H1 (cell line): ENCODE measurements around the gene PTPRT. TPM values are rescaled to one million over a fixed set of nuclear protein-coding genes. Genes with fewer than 3 reads are reported as not detected.

Experiments
- CTCF ChIA-PET: fragments of 300-600 bp; sonication (Branson Sonifier 250); formaldehyde crosslinking; loops from one replicate; lab custom pipeline; 2021; ENCODE audit not compliant: partially characterized antibody; lab: Charles Lee
- POLR2A ChIA-PET: fragments of 300-600 bp; sonication (Branson Sonifier 250); formaldehyde crosslinking; loops from one replicate; lab custom pipeline; 2021; ENCODE audit warnings: inconsistent platforms; ENCODE audit not compliant: partially characterized antibody; lab: Charles Lee
- DNase-seq, 2 experiments: peaks; one replicate each; pipeline versions ENCODE4 v3.0.0 to v3.0.0-alpha.2; 2010 to 2022; ENCODE audit warnings: low spot score in 2 of 2, low read depth in 1 of 2, mixed read lengths in 1 of 2
- FAIRE-seq: peaks from 2 replicates; lab custom pipeline; 2011; peaks lifted over from hg19 to GRCh38; lab: Jason Lieb, UNC
- H2AFZ ChIP-seq: 2 replicates; pipeline ENCODE4 v1.8.1; 2012; ENCODE audit warnings: low read length, inconsistent platforms
- H2AK5ac ChIP-seq: 2 replicates; pipeline ENCODE4 v1.6.1; 2013; ENCODE audit warnings: low read depth, low read length
- H2BK120ac ChIP-seq: replicated peaks from 2 replicates; pipeline ENCODE3; 2013; ENCODE audit warnings: low read depth, low read length, inconsistent platforms
- H2BK12ac ChIP-seq: 2 replicates; pipeline ENCODE4 v1.6.1; 2013; ENCODE audit warnings: low read depth, low read length
- H2BK15ac ChIP-seq: 2 replicates; pipeline ENCODE4 v1.6.1; 2013; ENCODE audit warnings: low read length
- H2BK20ac ChIP-seq: 2 replicates; pipeline ENCODE4 v1.6.1; 2013; ENCODE audit warnings: low read length
- H2BK5ac ChIP-seq: 2 replicates; pipeline ENCODE4 v1.6.1; 2013; ENCODE audit warnings: low read depth, low read length
- H3K14ac ChIP-seq: 2 replicates; pipeline ENCODE4 v1.6.1; 2013; ENCODE audit warnings: inconsistent platforms; ENCODE audit not compliant: insufficient read length
- H3K18ac ChIP-seq: 2 replicates; pipeline ENCODE4 v1.6.1; 2013; ENCODE audit warnings: low read length; ENCODE audit errors: extremely low read depth
- H3K23ac ChIP-seq: 2 replicates; pipeline ENCODE4 v1.6.1; 2013; ENCODE audit warnings: inconsistent platforms; ENCODE audit not compliant: insufficient read length
- H3K23me2 ChIP-seq: 2 replicates; pipeline ENCODE4 v1.6.1; 2013; ENCODE audit warnings: low read depth, low read length
- H3K27ac ChIP-seq: 2 replicates; pipeline ENCODE4 v1.6.1; 2011; ENCODE audit warnings: low read depth, low read length, inconsistent platforms
- H3K27me3 ChIP-seq, 4 experiments: replicated peaks in 1 of 4; 1 replicate in 1 of 4; 2 replicates in 3 of 4; pipeline versions ENCODE4 v1.6.1 to v1.8.1; 2011 to 2013; ENCODE audit warnings: low read length in 3 of 4, mild to moderate bottlenecking in 3 of 4, inconsistent platforms in 2 of 4, mixed read lengths in 2 of 4, moderate library complexity in 1 of 4; ENCODE audit not compliant: control insufficient read depth in 3 of 4, insufficient read depth in 3 of 4; ENCODE audit errors: extremely low read depth in 1 of 4
- H3K36me3 ChIP-seq, 4 experiments: 2 replicates each; pipeline versions ENCODE4 v1.6.1 to v1.8.1; 2011 to 2013; ENCODE audit warnings: mild to moderate bottlenecking in 4 of 4, low read length in 3 of 4, moderate library complexity in 2 of 4, control low read depth in 1 of 4, inconsistent platforms in 1 of 4; ENCODE audit not compliant: insufficient read depth in 4 of 4, control insufficient read depth in 2 of 4
- H3K4ac ChIP-seq: replicated peaks from 2 replicates; pipeline ENCODE3; 2013; ENCODE audit warnings: low read length, low read depth, mixed read lengths, inconsistent platforms; ENCODE audit not compliant: insufficient read length
- H3K4me1 ChIP-seq, 4 experiments: replicated peaks in 1 of 4; 1 replicate in 1 of 4; 2 replicates in 3 of 4; pipeline versions ENCODE4 v1.6.1 to v1.8.1; 2011 to 2013; ENCODE audit warnings: low read length in 3 of 4, inconsistent platforms in 2 of 4, mixed read lengths in 1 of 4; ENCODE audit not compliant: insufficient read depth in 4 of 4, control insufficient read depth in 3 of 4
- H3K4me2 ChIP-seq, 2 experiments: 2 replicates each; pipeline versions ENCODE4 v1.6.1 to v1.8.1; 2011 to 2013; ENCODE audit warnings: low read depth in 2 of 2, low read length in 2 of 2, control low read depth in 1 of 2, inconsistent platforms in 1 of 2, mild to moderate bottlenecking in 1 of 2; ENCODE audit not compliant: insufficient read depth in 1 of 2
- H3K4me3 ChIP-seq, 4 experiments: fragments of 200-600, 300-600 bp in 1 of 4; sonication (generic), shearing (Covaris generic), sonication (Bioruptor Twin) in 1 of 4; 2 replicates each; pipeline versions ENCODE4 v1.5.1 to v1.8.1; 2011 to 2016; ENCODE audit warnings: low read length in 4 of 4, low read depth in 3 of 4, control low read depth in 2 of 4, inconsistent platforms in 2 of 4, mild to moderate bottlenecking in 2 of 4, mixed read lengths in 1 of 4, moderate library complexity in 1 of 4; ENCODE audit not compliant: insufficient read depth in 2 of 4; ENCODE audit errors: extremely low read depth in 1 of 4
- H3K56ac ChIP-seq: replicated peaks from 2 replicates; pipeline ENCODE3; 2013; ENCODE audit warnings: low read depth, mild to moderate bottlenecking, mixed read lengths, low read length, inconsistent platforms; ENCODE audit not compliant: insufficient read length
- H3K79me1 ChIP-seq: 2 replicates; pipeline ENCODE4 v1.6.1; 2013; ENCODE audit warnings: low read depth, low read length, control low read depth
- H3K79me2 ChIP-seq, 2 experiments: 2 replicates each; pipeline versions ENCODE4 v1.6.1 to v1.8.1; 2012 to 2013; ENCODE audit warnings: low read length in 2 of 2, mild to moderate bottlenecking in 2 of 2, inconsistent platforms in 1 of 2; ENCODE audit not compliant: insufficient read depth in 2 of 2, control insufficient read depth in 1 of 2
- H3K9ac ChIP-seq, 4 experiments: replicated peaks in 1 of 4; 1 replicate in 1 of 4; 2 replicates in 3 of 4; pipeline versions ENCODE4 v1.6.1 to v1.8.1; 2011 to 2013; ENCODE audit warnings: low read depth in 3 of 4, low read length in 3 of 4, control low read depth in 2 of 4, mild to moderate bottlenecking in 2 of 4, moderate library complexity in 2 of 4, inconsistent platforms in 1 of 4; ENCODE audit errors: extremely low read depth in 1 of 4
- H3K9me3 ChIP-seq, 2 experiments: 2 replicates each; pipeline versions ENCODE4 v1.6.1 to v1.8.1; 2012 to 2013; ENCODE audit warnings: mild to moderate bottlenecking in 2 of 2, moderate library complexity in 2 of 2, control low read depth in 1 of 2, inconsistent platforms in 1 of 2, low read depth in 1 of 2, low read length in 1 of 2, mixed read lengths in 1 of 2; ENCODE audit not compliant: insufficient read depth in 2 of 2
- H4K20me1 ChIP-seq, 2 experiments: replicated peaks in 1 of 2; 2 replicates each; pipeline versions ENCODE3 to v1.8.1; 2011 to 2013; ENCODE audit warnings: inconsistent platforms in 2 of 2, low read length in 2 of 2, mild to moderate bottlenecking in 1 of 2; ENCODE audit not compliant: insufficient read depth in 2 of 2, control insufficient read depth in 1 of 2
- H4K5ac ChIP-seq: 2 replicates; pipeline ENCODE4 v1.6.1; 2013; ENCODE audit warnings: low read length, low read depth, mixed read lengths, inconsistent platforms; ENCODE audit not compliant: insufficient read length
- H4K8ac ChIP-seq: 2 replicates; pipeline ENCODE4 v1.8.0; 2013; ENCODE audit warnings: mild to moderate bottlenecking, moderate library complexity, low read length, inconsistent platforms; ENCODE audit not compliant: insufficient read depth; ENCODE audit errors: extremely low read depth
- H4K91ac ChIP-seq: replicated peaks from 2 replicates; pipeline ENCODE3; 2013; ENCODE audit warnings: low read length, mixed read lengths, inconsistent platforms; ENCODE audit not compliant: insufficient read length
- BCL11A ChIP-seq, 2 experiments: IDR thresholded peaks; one replicate each; pipeline ENCODE4 v1.6.1; 2011; ENCODE audit warnings: low read depth in 2 of 2, low read length in 2 of 2, mild to moderate bottlenecking in 2 of 2
- BRCA1 ChIP-seq: IDR thresholded peaks from 2 replicates; pipeline ENCODE4 v1.6.1; 2012; ENCODE audit warnings: low read depth, low read length, improper control_type of control experiment
- FOSL1 ChIP-seq: IDR thresholded peaks from 2 replicates; pipeline ENCODE4 v1.6.1; 2011; ENCODE audit warnings: mild to moderate bottlenecking, low read depth, low read length, moderate library complexity; ENCODE audit not compliant: insufficient read depth
- KDM1A ChIP-seq: fragments of 200-600, 300-600 bp; sonication (generic); IDR thresholded peaks from 2 replicates; pipeline ENCODE4 v1.7.1; 2016; ENCODE audit warnings: mild to moderate bottlenecking, low read length, borderline replicate concordance
- KDM4A ChIP-seq: IDR thresholded peaks from one replicate; pipeline ENCODE4 v1.7.1; 2012; ENCODE audit warnings: low read depth, mild to moderate bottlenecking, moderate library complexity, low read length, inconsistent platforms; ENCODE audit not compliant: severe bottlenecking
- MAX ChIP-seq: IDR thresholded peaks from 2 replicates; pipeline ENCODE4 v1.6.1; 2012; ENCODE audit warnings: inconsistent platforms
- POU5F1 ChIP-seq: IDR thresholded peaks from 2 replicates; pipeline ENCODE4 v1.6.1; 2011; ENCODE audit warnings: low read depth, mild to moderate bottlenecking, low read length, moderate library complexity
- RBBP5 ChIP-seq: IDR thresholded peaks from 2 replicates; pipeline ENCODE4 v1.7.1; 2012; ENCODE audit warnings: low read depth, mild to moderate bottlenecking, inconsistent platforms, low read length, moderate library complexity, borderline replicate concordance
- RFX5 ChIP-seq: IDR thresholded peaks from 2 replicates; pipeline ENCODE4 v1.6.1; 2011; ENCODE audit warnings: low read depth, low read length, improper control_type of control experiment, borderline replicate concordance
- RXRA ChIP-seq: IDR thresholded peaks from 2 replicates; pipeline ENCODE4 v1.6.1; 2011; ENCODE audit warnings: low read depth, mild to moderate bottlenecking, low read length, moderate library complexity; ENCODE audit not compliant: insufficient read depth
- SAP30 ChIP-seq: fragments of 300-600 bp; sonication (generic); IDR thresholded peaks from 2 replicates; pipeline ENCODE4 v1.7.1; 2012; ENCODE audit warnings: low read length, moderate library complexity, mild to moderate bottlenecking, inconsistent platforms; ENCODE audit not compliant: insufficient read depth, insufficient replicate concordance
- SRF ChIP-seq: IDR thresholded peaks from 2 replicates; pipeline ENCODE4 v1.6.1; 2011; ENCODE audit warnings: mild to moderate bottlenecking, low read depth, low read length, moderate library complexity
- TAF7 ChIP-seq: optimal IDR thresholded peaks from 2 replicates; pipeline ENCODE3; 2011; ENCODE audit warnings: low read depth, mild to moderate bottlenecking, inconsistent platforms, low read length, moderate library complexity, borderline replicate concordance
- ZNF274 ChIP-seq: IDR thresholded peaks from 2 replicates; pipeline ENCODE4 v1.7.0; 2012; ENCODE audit warnings: low read length, borderline replicate concordance; ENCODE audit errors: extremely low read depth
- WGBS, 2 experiments: shearing (Covaris generic) in 1 of 2; methylation state at CpG; one replicate each; pipeline versions ENCODE4 v1.1.6 to v1.1.7; 2013 to 2015; ENCODE audit warnings: low lambda C conversion rate in 2 of 2, mixed read lengths in 2 of 2, inconsistent platforms in 1 of 2, low coverage in 1 of 2, missing lambda C conversion rate in 1 of 2; ENCODE audit not compliant: insufficient replicate concordance in 2 of 2, insufficient coverage in 1 of 2, insufficient read length in 1 of 2; ENCODE audit errors: extremely low coverage in 1 of 2, missing lambda C conversion rate in 1 of 2; 5-methylcytosine and 5-hydroxymethylcytosine counted together
- polyA plus RNA-seq, 7 experiments: library from polyadenylated mRNA; depleted of rRNA in 3 of 7; stranded (reverse) in 5 of 7; unstranded in 2 of 7; fragments of >200 nt in 5 of 7; fragments of 200-250 nt in 2 of 7; gene quantifications; 1 replicate in 5 of 7; 2 replicates in 1 of 7; 4 replicates in 1 of 7; pipeline versions ENCODE4 v1.2.1 to v1.2.3, GENCODE V29; 2011 to 2013; ENCODE audit warnings: missing spikeins in 2 of 7, mixed read lengths in 2 of 7
- total RNA-seq: library from RNA; stranded (reverse); fragmentation: NEBNext Ultra II Directional; extraction: Animal tissue kit (Norgen Biotek cat#: 25700); gene quantifications from 2 replicates; pipeline ENCODE4 v1.2.1, GENCODE V29; 2021

Gene PTPRT
- total and polyA plus RNA-seq, 2 of the 8 experiments (the other 6 are each of a cell fraction or from before 2014, with no cell fraction given) = 0.33 to 1.8 TPM

GRCh38 chr20:42026599-42026998 lies 1163.1 kb downstream of the PTPRT start:
- H3K79me2 ChIP-seq = no peaks in the 10 kb centered on the region
- H3K23me2 ChIP-seq = no peaks in the 10 kb centered on the region
- no peak overlapping the region for H2BK120ac ChIP-seq
- H4K5ac ChIP-seq = no peak overlapping the region
- 100% methylated on average over 4 of the region's 4 CpGs; no CpG with 5 or more reads in 1 of the 2 experiments for WGBS, 2 experiments
- no peak overlapping the region for H2AFZ ChIP-seq
- H2BK20ac ChIP-seq = no peak overlapping the region
- no peak overlapping the region for H2BK5ac ChIP-seq
- H3K4me3 ChIP-seq = no peak overlapping the region
- no peaks in the 10 kb centered on the region for H3K4me1 ChIP-seq
- H3K9ac ChIP-seq = no peak overlapping the region
- no peak overlapping the region for H3K18ac ChIP-seq
- no peak overlapping the region for H2BK15ac ChIP-seq
- H4K20me1 ChIP-seq = peaks cover 0 to 2% of the 10 kb centered on the region in 2 experiments
- H3K27me3 ChIP-seq = 0 out of 7 replicates have a peak, but pooled peaks cover 0 to 2% (median 0%) of the 10 kb centered on the region in 4 experiments
- no peak for DNase-seq
- no peak overlapping the region for H3K27ac ChIP-seq
- no peaks in the 10 kb centered on the region for H3K9me3 ChIP-seq
- H3K36me3 ChIP-seq = no peaks in the 10 kb centered on the region
- no peak for FAIRE-seq
- H3K4ac ChIP-seq = no peak overlapping the region
- H4K91ac ChIP-seq = no peak overlapping the region
- ChIA-PET POLR2A (no interaction called here), CTCF (interaction anchor here (1.0 to 1.7 kb wide), 7 partner anchors 8 to 292 kb away, joined by 3 to 5 read pairs (median 3); no protein-coding TSS in a partner anchor)
- H4K8ac ChIP-seq = no peak overlapping the region
- no peak overlapping the region for H2AK5ac ChIP-seq
- no peak overlapping the region for H3K14ac ChIP-seq
- no peaks in the 10 kb centered on the region for H3K79me1 ChIP-seq
- H3K23ac ChIP-seq = no peak overlapping the region
- no peak overlapping the region for H3K56ac ChIP-seq
- no peak overlapping the region for H2BK12ac ChIP-seq
- no peak overlapping the region for H3K4me2 ChIP-seq
- TF ChIP-seq TAF7 (no peak), RBBP5 (no peak), BRCA1 (no peak), RFX5 (no peak), FOSL1 (no peak), SRF (no peak), KDM1A (no peak), RXRA (no peak), POU5F1 (no peak), KDM4A (no peak), MAX (no peak), SAP30 (no peak), ZNF274 (no peak), BCL11A (IDR thresholded peaks at IDR 0.05; ENCODE audit: low read depth in 2 of 2, low read length in 2 of 2) (no peak)
